ENCODE measurements around the gene ZFYVE28.

The ZFYVE28 gene

DNA sequence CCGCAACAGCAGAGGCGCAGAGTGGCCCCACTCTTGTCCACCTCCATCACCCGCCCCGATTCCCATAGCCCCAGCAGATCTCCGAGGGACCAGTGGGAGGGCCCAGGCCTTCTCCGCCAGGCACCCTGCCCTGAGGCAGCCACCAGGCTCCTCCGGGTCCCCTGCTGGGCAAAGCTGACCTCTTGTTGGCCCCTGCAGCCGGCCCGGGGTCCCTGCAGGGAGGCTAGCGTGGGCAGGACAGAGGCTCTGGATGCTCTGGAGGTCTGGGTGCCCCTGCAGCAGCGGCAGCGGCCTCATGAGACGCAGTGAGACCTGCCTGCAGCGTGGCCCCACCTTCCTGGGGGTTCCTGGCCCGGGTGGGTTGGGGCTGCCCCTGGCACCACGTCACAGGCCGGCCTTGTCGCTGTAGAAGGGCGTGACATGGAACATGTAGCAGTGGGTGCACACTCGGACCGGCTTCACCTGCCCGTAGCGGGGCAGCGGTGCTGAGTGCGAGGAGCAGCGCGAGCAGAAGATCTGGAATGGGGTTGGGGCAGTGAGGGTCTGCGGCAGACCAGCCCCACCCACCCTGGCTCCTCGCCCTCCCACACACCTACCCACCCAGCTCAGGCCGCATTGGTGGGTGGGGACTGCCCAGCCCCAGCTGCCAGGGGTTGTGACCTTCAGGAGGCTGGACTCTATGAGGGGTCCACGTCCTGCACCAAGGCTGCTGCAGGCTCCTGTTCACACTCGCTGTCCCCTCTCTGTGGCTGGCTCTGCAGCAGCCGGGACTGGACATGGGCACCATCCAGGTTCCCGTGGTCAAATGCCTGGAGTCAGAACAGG, 147.9 kb downstream of the ZFYVE28 start:
- DNase-seq (ENCODE audit: low spot score): no peak
- TF ChIP-seq, protein P1, sequence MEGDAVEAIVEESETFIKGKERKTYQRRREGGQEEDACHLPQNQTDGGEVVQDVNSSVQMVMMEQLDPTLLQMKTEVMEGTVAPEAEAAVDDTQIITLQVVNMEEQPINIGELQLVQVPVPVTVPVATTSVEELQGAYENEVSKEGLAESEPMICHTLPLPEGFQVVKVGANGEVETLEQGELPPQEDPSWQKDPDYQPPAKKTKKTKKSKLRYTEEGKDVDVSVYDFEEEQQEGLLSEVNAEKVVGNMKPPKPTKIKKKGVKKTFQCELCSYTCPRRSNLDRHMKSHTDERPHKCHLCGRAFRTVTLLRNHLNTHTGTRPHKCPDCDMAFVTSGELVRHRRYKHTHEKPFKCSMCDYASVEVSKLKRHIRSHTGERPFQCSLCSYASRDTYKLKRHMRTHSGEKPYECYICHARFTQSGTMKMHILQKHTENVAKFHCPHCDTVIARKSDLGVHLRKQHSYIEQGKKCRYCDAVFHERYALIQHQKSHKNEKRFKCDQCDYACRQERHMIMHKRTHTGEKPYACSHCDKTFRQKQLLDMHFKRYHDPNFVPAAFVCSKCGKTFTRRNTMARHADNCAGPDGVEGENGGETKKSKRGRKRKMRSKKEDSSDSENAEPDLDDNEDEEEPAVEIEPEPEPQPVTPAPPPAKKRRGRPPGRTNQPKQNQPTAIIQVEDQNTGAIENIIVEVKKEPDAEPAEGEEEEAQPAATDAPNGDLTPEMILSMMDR (IDR thresholded peaks at IDR 0.05): no peak
- no peak overlapping the region for H3K4me3 ChIP-seq
- H3K27ac ChIP-seq: no peak overlapping the region

DNA sequence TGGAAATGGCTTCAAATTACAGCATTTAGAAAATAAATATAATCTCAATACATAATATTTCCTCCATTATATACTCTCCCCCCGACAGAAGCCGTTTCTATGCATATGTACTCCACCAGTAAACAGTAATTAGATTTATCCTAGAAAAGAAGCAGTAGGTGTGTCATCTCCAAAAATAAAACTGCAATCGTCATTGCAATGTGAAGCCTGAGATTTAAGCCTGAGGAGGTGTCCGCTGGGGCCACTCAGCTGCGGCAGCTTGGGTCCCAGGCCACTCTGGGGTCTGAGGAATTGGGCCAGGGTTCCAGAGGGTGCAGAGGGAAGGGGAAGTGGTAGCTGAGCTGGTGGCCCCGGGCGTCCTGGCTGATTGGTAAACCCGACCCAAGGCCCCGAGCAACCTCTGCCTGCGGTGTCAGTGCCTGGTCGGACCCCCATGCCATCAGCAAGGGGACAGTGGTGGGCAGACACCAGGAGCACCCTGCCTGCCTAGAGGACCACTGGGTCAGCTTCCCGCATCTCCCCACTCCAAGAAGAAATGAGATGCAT, 148.8 kb downstream of the ZFYVE28 start:
- Histone ChIP-seq H3K27ac (no peak overlapping the region), H3K4me3 (no peak overlapping the region)
- DNase-seq (ENCODE audit: low spot score): no peak
- TF ChIP-seq, protein P1 (IDR thresholded peaks at IDR 0.05): no peak

DNA sequence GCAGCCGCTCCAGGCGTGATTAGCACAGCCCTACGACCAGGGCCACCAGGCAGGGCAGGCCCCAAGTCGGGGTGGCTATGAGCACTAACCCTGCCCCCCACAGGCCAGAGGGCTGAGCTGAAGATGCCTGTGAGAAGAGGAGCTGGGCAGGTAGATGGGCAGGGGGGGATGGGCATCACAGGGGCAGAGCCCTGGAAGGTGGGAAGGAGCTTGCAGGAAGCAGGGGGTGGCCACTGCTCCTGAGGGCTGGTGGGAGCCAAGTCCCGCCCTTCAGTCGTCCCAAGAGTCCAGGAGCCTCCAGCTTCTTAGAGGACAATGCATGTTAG, 149.3 kb downstream of the ZFYVE28 start:
- H3K27ac ChIP-seq: no peak overlapping the region
- TF ChIP-seq, protein P1 (IDR thresholded peaks at IDR 0.05): no peak
- DNase-seq (ENCODE audit: low spot score): no peak

DNA sequence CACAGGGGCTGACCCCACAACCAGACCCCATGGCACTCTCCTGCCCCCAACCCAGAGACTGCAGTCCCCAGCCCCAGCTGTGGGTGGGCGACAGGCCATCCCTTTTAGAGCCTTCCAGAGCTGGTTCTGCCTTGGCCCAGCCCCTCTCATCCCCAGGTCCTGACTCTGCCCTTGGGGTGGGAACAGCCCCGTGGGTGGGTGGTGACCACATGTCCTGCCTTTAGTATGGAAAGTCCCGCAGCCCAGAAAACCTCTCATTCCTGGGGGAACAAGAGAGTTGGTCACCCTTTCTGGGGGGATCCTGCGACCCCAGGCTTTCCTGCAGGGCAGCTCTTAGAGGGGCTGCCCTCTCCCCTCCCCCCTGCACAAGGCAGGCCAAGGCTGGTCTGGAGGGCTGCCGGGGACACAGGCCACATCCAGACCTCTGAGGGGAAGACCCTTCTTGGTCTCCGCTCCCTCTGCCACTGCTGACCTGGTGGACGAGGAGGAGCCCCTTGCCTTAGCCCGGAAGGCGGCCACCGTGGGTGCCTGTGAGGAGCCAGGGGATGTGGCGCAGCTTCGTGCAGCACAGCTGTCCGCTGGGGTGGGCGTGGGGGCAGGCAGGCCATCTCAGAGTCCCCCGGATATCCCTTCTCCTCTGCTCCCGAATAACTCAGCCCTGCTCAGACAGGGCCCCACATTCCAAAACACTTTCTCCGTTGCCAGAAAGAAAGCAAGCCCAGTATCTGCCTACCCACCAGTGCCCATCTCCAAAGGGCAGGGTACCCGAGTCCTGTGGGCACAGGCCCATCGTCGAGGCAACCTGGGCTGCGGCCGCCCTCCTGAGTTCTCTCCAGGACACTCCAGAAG, 149.9 kb downstream of the ZFYVE28 start:
- no peak for DNase-seq (ENCODE audit: low spot score)
- TF ChIP-seq, protein P1 (IDR thresholded peaks at IDR 0.05): no peak
- H3K4me3 ChIP-seq: no peak overlapping the region
- no peak overlapping the region for H3K27ac ChIP-seq

More for the DNA sequence above, 149.3 kb downstream of the ZFYVE28 start:
- no peak overlapping the region for H3K4me3 ChIP-seq

DNA sequence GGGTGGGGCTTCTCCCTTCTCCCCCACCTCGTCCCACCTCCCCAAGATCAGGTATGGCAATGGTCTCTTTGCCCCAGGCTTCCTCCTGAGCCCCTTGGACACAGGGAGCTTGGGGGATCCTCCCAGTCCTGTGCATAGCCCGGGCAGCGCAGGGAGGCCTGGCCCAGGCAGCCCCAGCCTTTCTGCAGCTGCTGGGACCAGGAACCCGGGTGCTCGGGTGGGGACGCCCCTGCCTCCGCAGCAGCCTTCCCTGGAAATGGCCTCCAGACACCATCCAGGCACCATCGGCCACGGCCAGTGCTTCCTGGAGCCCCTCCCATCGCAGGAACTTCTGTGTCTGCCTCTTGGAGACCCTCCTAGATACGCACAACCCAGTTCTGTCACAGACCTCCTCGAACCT, 150.6 kb downstream of the ZFYVE28 start:
- no peak for DNase-seq (ENCODE audit: low spot score)

DNA sequence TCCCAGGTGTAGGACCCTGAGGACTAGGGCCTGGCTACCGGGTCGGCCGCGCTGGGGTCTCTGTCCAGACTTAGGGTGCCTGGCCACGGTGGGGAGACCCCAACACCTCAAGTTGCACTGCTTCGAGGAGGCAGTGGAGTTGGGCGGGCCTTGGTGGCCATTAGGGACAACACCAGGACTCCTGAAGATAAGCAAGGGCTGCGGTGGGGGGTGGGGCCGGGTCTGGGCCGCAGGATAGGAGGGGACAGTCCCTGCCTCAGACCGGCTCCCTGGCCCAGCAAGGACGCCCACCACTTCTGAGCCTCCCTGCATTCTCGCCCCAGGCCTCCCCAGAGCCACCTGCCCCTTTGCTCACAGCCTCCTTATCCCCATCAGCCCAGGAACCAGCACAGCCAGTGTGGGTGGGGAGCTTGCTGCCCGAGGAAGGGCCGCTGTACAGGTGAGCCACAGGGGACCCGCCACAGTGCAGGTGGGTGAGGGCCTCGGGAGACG, 151.1 kb downstream of the ZFYVE28 start:
- Histone ChIP-seq H3K4me3 (no peak overlapping the region), H3K27ac (no peak overlapping the region)
- TF ChIP-seq, protein P1 (IDR thresholded peaks at IDR 0.05): no peak
- DNase-seq (ENCODE audit: low spot score): no peak

More for the DNA sequence above, 150.6 kb downstream of the ZFYVE28 start:
- TF ChIP-seq, protein P1 (IDR thresholded peaks at IDR 0.05): no peak
- H3K27ac ChIP-seq: no peak overlapping the region
- H3K4me3 ChIP-seq: no peak overlapping the region

All from coronary artery (tissue), 2 donors.